ENCODE results near the gene MAPKAPK5. TPM values are rescaled to one million over a fixed set of nuclear protein-coding genes. Genes with fewer than 3 reads are reported as not detected.

Gene MAPKAPK5
- total RNA-seq, 1 experiment from 2014 or later: 89.5 TPM

GRCh38 chr12:111881716-111882115, 39.7 kb downstream of the MAPKAPK5 start:
- BruUV-seq (replicated peaks): no TSS peak
- Mint-ChIP-seq H3K27ac (ENCODE audit: unreplicated experiment) (no peak overlapping the region), H3K9me3 (ENCODE audit: unreplicated experiment) (no peaks in the 10 kb centered on the region), H3K4me1 (ENCODE audit: low read depth, unreplicated experiment) (no peaks in the 10 kb centered on the region), H3K36me3 (ENCODE audit: insufficient read depth, unreplicated experiment) (peaks cover 86% of the 10 kb centered on the region), H3K4me3 (ENCODE audit: unreplicated experiment) (no peak overlapping the region), H3K27me3 (ENCODE audit: insufficient read depth, unreplicated experiment) (no peaks in the 10 kb centered on the region)
- Histone ChIP-seq H3K4me1 (no peaks in the 10 kb centered on the region), H3K9me3 (no peaks in the 10 kb centered on the region), H3K4me3 (ENCODE audit: low read depth, low read length) (no peak overlapping the region), H3K36me3 (ENCODE audit: control insufficient read depth, insufficient read depth, low read length) (peaks cover 3% of the 10 kb centered on the region), H3K27me3 (replicated peaks; ENCODE audit: control insufficient read depth, insufficient read depth, low read length) (no peaks in the 10 kb centered on the region)
- ChIA-PET POLR2A (no interaction called here), CTCF (no interaction called here)
- no peak for DNase-seq
- TF ChIP-seq CTCF (IDR thresholded peaks at IDR 0.05; ENCODE audit: insufficient read depth in 1 of 2, low read depth in 1 of 2, low read length in 1 of 2, severe bottlenecking in 1 of 2, unreplicated experiment in 1 of 2): no peak
- intact Hi-C loops (cut with micrococcal nuclease; ENCODE audit: unreplicated experiment): no loop called here

- DNase-seq: no peak
- Histone ChIP-seq H3K9me3 (no peaks in the 10 kb centered on the region), H3K36me3 (ENCODE audit: control insufficient read depth, insufficient read depth, low read length) (peaks cover 5% of the 10 kb centered on the region), H3K4me3 (ENCODE audit: low read depth, low read length) (no peak overlapping the region), H3K4me1 (no peaks in the 10 kb centered on the region), H3K27me3 (replicated peaks; ENCODE audit: control insufficient read depth, insufficient read depth, low read length) (no peaks in the 10 kb centered on the region)
- H3K9me3 Mint-ChIP-seq (ENCODE audit: unreplicated experiment): no peaks in the 10 kb centered on the region
- H3K27ac Mint-ChIP-seq (ENCODE audit: unreplicated experiment): no peak overlapping the region
- BruUV-seq (replicated peaks): no TSS peak
- intact Hi-C loops (cut with micrococcal nuclease; ENCODE audit: unreplicated experiment): no loop called here
- no peak overlapping the region for H3K4me3 Mint-ChIP-seq (ENCODE audit: unreplicated experiment)
- ChIA-PET CTCF (no interaction called here), POLR2A (no interaction called here)
- TF ChIP-seq CTCF (IDR thresholded peaks at IDR 0.05; ENCODE audit: insufficient read depth in 1 of 2, low read depth in 1 of 2, low read length in 1 of 2, severe bottlenecking in 1 of 2, unreplicated experiment in 1 of 2): no peak
- H3K36me3 Mint-ChIP-seq (ENCODE audit: insufficient read depth, unreplicated experiment): peaks cover 81% of the 10 kb centered on the region
- no peaks in the 10 kb centered on the region for H3K27me3 Mint-ChIP-seq (ENCODE audit: insufficient read depth, unreplicated experiment)
- H3K4me1 Mint-ChIP-seq (ENCODE audit: low read depth, unreplicated experiment): no peaks in the 10 kb centered on the region
Measured at GRCh38 chr12:111886662-111887545, 44.9 kb downstream of the MAPKAPK5 start.

DNA sequence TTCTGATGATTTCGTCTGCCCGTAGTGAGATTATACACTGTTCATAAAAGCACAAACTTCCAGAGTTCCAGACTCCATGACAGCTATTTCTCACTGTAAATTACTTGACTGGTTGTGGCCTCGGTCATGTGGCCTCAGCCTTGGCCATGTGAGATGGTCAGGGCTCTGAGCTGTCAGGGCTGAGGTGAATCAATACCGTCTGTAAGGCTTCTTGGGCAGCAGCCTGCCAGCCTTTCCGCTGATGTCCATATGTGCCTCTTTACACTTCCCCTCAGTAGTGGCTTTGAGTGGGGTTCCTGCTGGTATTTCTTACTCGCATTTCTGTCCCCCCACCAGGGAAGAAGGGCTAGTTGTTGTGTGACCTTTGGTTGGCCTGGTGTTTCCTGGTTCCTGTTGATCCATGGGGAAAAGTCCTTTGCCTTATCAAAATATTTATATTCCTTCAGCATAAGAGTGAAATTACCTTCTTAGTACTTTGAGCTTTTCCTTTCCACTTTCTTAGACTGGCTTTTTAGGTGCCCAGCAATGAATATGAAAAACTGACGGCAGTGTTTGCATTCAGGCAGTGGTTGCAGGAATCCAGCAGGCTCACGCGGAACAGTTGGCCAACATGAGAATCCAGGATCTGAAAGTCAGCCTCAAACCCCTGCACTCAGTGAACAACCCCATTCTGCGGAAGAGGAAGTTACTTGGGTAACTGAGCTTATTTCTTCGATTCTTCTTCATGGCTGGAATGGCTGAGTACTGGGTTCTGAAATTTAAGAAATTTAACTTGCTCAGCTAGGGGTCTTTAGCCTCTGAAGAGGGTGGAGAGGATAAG, 46.1 kb downstream of the MAPKAPK5 start:
- Mint-ChIP-seq H3K36me3 (ENCODE audit: insufficient read depth, unreplicated experiment) (peaks cover 83% of the 10 kb centered on the region), H3K4me1 (ENCODE audit: low read depth, unreplicated experiment) (no peaks in the 10 kb centered on the region), H3K9me3 (ENCODE audit: unreplicated experiment) (no peaks in the 10 kb centered on the region), H3K27me3 (ENCODE audit: insufficient read depth, unreplicated experiment) (no peaks in the 10 kb centered on the region), H3K4me3 (ENCODE audit: unreplicated experiment) (no peak overlapping the region), H3K27ac (ENCODE audit: unreplicated experiment) (no peak overlapping the region)
- TF ChIP-seq CTCF (IDR thresholded peaks at IDR 0.05; ENCODE audit: insufficient read depth in 1 of 2, low read depth in 1 of 2, low read length in 1 of 2, severe bottlenecking in 1 of 2, unreplicated experiment in 1 of 2): no peak
- no peaks in the 10 kb centered on the region for H3K4me1 ChIP-seq
- no peaks in the 10 kb centered on the region for H3K9me3 ChIP-seq
- POLR2A ChIA-PET: no interaction called here
- intact Hi-C loops (cut with micrococcal nuclease; ENCODE audit: unreplicated experiment): no loop called here
- H3K27me3 ChIP-seq (replicated peaks; ENCODE audit: control insufficient read depth, insufficient read depth, low read length): no peaks in the 10 kb centered on the region
- H3K36me3 ChIP-seq (ENCODE audit: control insufficient read depth, insufficient read depth, low read length): peaks cover 5% of the 10 kb centered on the region
- no peak for DNase-seq
- CTCF ChIA-PET: no interaction called here
- BruUV-seq (replicated peaks): no TSS peak
- no peak overlapping the region for H3K4me3 ChIP-seq (ENCODE audit: low read depth, low read length)

Data from Caco-2 (cell line).